Lung (tissue), 12 donors: ENCODE results near the gene TIMM10. TPM values are rescaled to one million over a fixed set of nuclear protein-coding genes. Genes with fewer than 3 reads are reported as not detected.

Experiments used
- ATAC-seq: fragments of 200-7000 bp; cut with Tn5 transposase; one replicate; pipeline ENCODE4 v1.9.1; 2020; ENCODE audit warnings: moderate number of reproducible peaks; ENCODE audit not compliant: insufficient read depth, low FRiP score
- DNase-seq, 3 donors: peaks; one replicate each; pipeline ENCODE4 v3.0.0-alpha.2; 2013 to 2017
- H3K27ac ChIP-seq, 2 donors: one replicate each; pipeline ENCODE4 v1.5.1; 2013; ENCODE audit warnings: mild to moderate bottlenecking in 2 of 2, moderate library complexity in 2 of 2, control low read depth in 1 of 2, inconsistent platforms in 1 of 2, low read depth in 1 of 2, low read length in 1 of 2
- H3K27me3 ChIP-seq, 3 donors: one replicate each; pipeline ENCODE4 v1.5.1; 2013; ENCODE audit warnings: low read length in 2 of 3; ENCODE audit not compliant: control insufficient read depth in 3 of 3, insufficient read depth in 3 of 3
- H3K36me3 ChIP-seq, 4 donors: one replicate each; pipeline ENCODE4 v1.5.1; 2013; ENCODE audit warnings: low read length in 4 of 4, mild to moderate bottlenecking in 1 of 4, moderate library complexity in 1 of 4; ENCODE audit not compliant: control insufficient read depth in 4 of 4, insufficient read depth in 4 of 4
- H3K4me1 ChIP-seq, 5 donors: one replicate each; pipeline ENCODE4 v1.5.1; 2013; ENCODE audit warnings: low read length in 5 of 5, mild to moderate bottlenecking in 2 of 5, moderate library complexity in 1 of 5; ENCODE audit not compliant: control insufficient read depth in 5 of 5, insufficient read depth in 5 of 5
- H3K4me3 ChIP-seq: one replicate; pipeline ENCODE4 v1.5.1; 2013; ENCODE audit warnings: mild to moderate bottlenecking, control low read depth, moderate library complexity
- H3K9ac ChIP-seq, 2 donors: one replicate each; pipeline ENCODE4 v1.5.1; 2013; ENCODE audit warnings: low read length in 2 of 2, control low read depth in 1 of 2; ENCODE audit not compliant: insufficient read depth in 1 of 2
- H3K9me3 ChIP-seq, 4 donors: one replicate each; pipeline ENCODE4 v1.5.1; 2013; ENCODE audit warnings: low read length in 3 of 4, mild to moderate bottlenecking in 1 of 4, moderate library complexity in 1 of 4; ENCODE audit not compliant: control insufficient read depth in 4 of 4, insufficient read depth in 3 of 4
- CTCF ChIP-seq: IDR thresholded peaks from 2 replicates; pipeline ENCODE4 v1.5.1; 2012; ENCODE audit warnings: mild to moderate bottlenecking; ENCODE audit errors: control extremely low read depth, extremely low read depth
- whole genome bisulfite sequencing, 2 donors: extraction: QIAGEN DNeasy Blood & Tissue Kit; methylation state at CpG; one replicate each; pipeline ENCODE4 v1.1.7; 2013; 5-methylcytosine and 5-hydroxymethylcytosine counted together
- polyA plus RNA-seq, 2 donors: library from polyadenylated mRNA; stranded (reverse); fragments of 200-250 nt; gene quantifications; one replicate each; pipeline ENCODE4 v1.2.1, GENCODE V29; 2013
- total RNA-seq, 2 donors: library from RNA; depleted of rRNA in 1 of 2; stranded (reverse); fragments of >200 nt in 1 of 2; gene quantifications; one replicate each; pipeline ENCODE4 v1.2.1, GENCODE V29; 2014 to 2021
- donor health status: control.
- donor health status: control.
- donor health status: Bipolar disorder and iron deficiency.
- donor health status: healthy.
- donor health status: DM: yes; HTN: yes; CAD: no.

TIMM10 gene
- total and polyA plus RNA-seq, 4 donors: 10.4 to 64.7 (median 45.8) TPM

- no peaks in the 10 kb centered on the region for H3K9me3 ChIP-seq
- TF ChIP-seq CTCF: no peak
- no peak overlapping the region for H3K4me3 ChIP-seq
- WGBS, 2 donors: 83 to 90% methylated on average over 8 of the region's 8 CpGs
- peaks cover 0 to 54% (median 20%) of the 10 kb centered on the region in 4 donors for H3K36me3 ChIP-seq
- H3K27ac ChIP-seq: no peak overlapping the region
- no peak overlapping the region for H3K9ac ChIP-seq
- ATAC-seq (no peak), DNase-seq (no peak)
- H3K27me3 ChIP-seq: no peaks in the 10 kb centered on the region
- no peaks in the 10 kb centered on the region for H3K4me1 ChIP-seq
Observed at GRCh38 chr11:57549983-57550382, 19.4 kb upstream of the TIMM10 start.

GRCh38 chr11:57547854-57548377 is 17.4 kb upstream of the TIMM10 start:
- 27 to 44% methylated on average over 6 of the region's 6 CpGs for WGBS, 2 donors
- no peak for DNase-seq
- Histone ChIP-seq H3K36me3 (peaks cover 0 to 37% (median 20%) of the 10 kb centered on the region in 4 donors), H3K4me3 (no peak overlapping the region), H3K27ac (no peak overlapping the region), H3K9me3 (no peaks in the 10 kb centered on the region), H3K4me1 (no peaks in the 10 kb centered on the region), H3K27me3 (no peaks in the 10 kb centered on the region), H3K9ac (no peak overlapping the region)
- no peak for ATAC-seq
- TF ChIP-seq CTCF: no peak

GRCh38 chr11:57546869-57547475 is 16.4 kb upstream of the TIMM10 start:
- H3K27me3 ChIP-seq: no peaks in the 10 kb centered on the region
- WGBS, 2 donors: 64 to 67% methylated on average over 5 of the region's 5 CpGs
- no peaks in the 10 kb centered on the region for H3K9me3 ChIP-seq
- H3K4me1 ChIP-seq: no peaks in the 10 kb centered on the region
- no peak overlapping the region for H3K4me3 ChIP-seq
- ATAC-seq (no peak), DNase-seq (no peak)
- TF ChIP-seq CTCF: no peak
- no peak overlapping the region for H3K9ac ChIP-seq
- H3K27ac ChIP-seq: no peak overlapping the region
- H3K36me3 ChIP-seq: peaks cover 0 to 31% (median 17%) of the 10 kb centered on the region in 4 donors
